HS-27A (cell line): ENCODE data around the gene SLC7A1.

Experiments used
- DNase-seq: peaks from one replicate; pipeline ENCODE4 v3.0.0-alpha.2; 2012; ENCODE audit warnings: low read depth, missing footprints

The SLC7A1 gene

GRCh38 chr13:29582171-29582570, 13.3 kb downstream of the SLC7A1 start:
- no peak for DNase-seq

- no peak for DNase-seq
Measured at GRCh38 chr13:29581666-29582065, 13.8 kb downstream of the SLC7A1 start.

DNA sequence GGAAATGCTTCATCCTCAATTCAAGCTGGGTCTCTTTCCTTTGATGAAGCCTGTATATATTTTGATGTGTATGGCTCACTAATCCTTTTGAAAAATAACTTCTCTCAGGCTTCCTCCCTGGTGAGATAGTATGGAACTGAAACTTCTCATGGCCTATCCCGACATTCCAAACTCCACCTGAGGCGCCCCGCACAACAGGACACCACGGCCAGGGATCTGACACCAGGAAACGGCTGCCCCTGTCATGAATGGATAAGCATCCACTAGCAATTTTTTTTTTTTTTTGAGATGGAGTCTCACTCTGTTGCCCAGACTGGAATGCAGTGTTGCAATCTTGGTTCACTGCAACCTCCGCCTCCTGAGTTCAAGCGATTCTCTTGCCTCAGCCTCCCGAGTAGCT, 16.4 kb downstream of the SLC7A1 start:
- no peak for DNase-seq

- DNase-seq, result no peak
Measured at GRCh38 chr13:29578300-29579085, 17.0 kb downstream of the SLC7A1 start.

DNA sequence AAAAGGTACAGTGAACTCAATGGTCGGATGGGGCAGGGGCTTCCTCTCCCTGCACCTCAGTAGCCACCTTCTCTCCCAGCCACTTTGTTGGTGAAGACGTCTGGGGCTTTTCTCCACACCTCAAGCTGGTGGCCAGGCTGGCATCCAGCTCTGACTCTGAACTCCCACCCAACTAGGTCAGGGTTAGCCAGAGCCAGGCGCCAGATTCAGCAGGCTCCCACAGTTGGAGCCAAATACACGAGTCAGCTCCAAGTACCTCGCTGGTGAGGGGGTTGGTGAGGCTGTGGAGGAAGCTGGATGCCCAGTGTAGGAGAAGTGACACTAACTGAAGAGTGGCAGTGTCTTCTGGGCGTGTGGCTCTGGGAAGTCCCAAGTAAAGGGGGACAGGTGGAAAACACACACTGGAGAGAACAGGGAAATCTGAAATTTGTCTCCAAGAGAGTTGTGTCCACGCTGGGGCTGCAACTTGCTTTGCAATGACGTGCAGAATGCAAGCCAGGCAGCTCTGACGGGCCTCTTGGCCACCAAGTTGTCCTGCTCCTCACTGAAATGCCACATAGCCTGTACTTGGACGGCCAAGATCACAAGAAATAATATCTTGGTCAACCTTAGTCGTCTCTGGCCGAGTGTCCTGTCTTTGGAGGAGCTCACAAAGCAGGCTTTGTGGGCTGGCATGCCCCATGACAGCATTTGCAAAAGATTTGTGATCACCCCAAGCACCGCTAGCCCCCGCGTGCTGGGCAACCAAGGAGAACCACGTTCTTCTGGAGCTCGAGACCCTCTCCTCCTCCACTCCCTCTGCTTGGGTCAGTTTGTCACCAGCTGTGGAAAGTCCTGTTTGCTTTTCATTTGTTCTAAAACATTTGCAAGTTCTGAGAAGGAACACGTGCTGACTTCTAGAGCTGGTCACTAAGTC, 18.1 kb downstream of the SLC7A1 start:
- no peak for DNase-seq

DNA sequence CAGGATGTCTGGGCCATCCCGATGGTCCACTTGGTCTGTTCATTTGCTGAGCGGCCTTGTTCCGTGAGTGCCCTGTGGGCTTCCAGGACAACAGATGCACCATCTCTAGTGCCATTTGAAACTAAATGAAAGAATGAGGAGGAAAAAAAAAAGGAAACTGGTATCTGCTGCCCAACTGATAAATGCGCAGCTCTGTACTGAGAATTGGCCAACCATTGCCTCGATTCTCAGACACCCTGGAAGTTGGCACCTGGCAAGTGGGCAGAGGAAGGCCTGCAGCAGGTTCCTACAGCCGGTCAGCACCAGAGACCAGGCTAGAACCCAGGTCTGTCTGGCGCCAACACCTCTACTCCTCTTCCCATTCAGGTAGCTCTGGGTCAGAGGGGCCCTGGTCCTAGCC, 18.9 kb downstream of the SLC7A1 start:
- no peak for DNase-seq

DNA sequence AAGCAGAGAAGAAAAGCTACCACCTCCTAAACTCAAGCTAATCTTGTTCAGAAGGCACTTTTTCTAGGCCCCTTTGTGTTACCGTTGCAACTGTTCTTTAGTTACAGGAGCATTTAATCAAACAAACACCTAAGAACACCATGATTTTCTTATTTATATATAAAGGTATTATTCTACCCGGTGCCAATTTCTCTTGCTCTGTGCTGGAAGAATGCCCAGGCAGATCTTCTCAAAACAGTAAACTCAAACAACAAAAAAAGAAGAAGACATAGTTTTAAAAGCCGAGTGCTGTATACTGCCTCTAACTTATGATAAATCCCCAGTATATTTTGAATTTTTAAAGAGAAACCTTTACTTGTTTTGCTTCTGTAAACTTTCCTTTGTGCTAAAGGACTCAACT, 20.4 kb downstream of the SLC7A1 start:
- no peak for DNase-seq

GRCh38 chr13:29573190-29573589, 22.3 kb downstream of the SLC7A1 start:
- no peak for DNase-seq

DNA sequence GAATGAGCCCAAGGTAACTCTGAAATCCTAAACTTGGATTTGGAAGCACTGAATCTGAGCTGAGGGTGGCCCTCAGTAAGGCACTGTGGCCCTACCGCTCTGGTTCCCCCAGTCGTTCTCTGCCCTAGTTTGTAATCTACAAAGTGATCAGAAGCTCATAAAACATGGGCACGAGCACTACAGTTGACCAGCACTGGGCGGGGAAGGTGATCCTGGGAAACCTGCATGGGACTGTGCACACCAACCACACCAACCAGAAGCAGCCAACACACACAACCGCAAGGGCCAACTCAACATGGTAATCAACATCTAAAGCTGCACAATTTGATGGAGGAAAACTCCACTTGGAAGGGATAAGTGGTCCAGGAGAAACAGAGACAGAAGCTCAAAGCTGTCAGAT, 22.9 kb downstream of the SLC7A1 start:
- DNase-seq, result no peak

- DNase-seq, result no peak
Measured at GRCh38 chr13:29571876-29572570, 23.5 kb downstream of the SLC7A1 start.

DNA sequence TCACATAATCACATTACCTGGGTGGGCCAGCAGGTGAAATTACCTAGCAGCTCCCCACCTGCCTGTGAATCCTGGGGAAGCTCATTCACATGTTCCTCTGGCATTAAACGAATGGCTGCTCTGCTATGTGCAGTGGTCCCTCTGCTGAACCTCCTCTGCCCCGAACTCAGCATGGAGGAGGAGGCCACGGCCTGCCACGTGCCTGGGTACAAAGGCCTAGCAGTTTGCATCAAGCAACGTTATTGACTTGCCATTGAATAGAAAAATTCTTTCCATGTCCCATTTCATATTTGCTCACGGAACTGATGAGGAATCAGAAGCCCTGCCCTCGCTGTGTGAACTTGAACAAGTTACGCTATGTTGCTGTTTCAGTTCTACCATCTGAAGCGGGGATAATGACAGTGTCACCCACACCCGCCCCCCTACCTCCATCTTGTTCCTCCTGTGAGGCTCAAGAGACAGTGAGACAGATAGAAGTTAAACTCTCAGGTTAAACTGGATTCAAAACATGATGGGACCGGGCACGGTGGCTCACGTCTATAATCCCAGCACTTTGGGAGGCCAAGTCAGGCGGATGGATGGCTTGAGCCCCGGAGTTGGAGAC, 25.3 kb downstream of the SLC7A1 start:
- no peak for DNase-seq

DNA sequence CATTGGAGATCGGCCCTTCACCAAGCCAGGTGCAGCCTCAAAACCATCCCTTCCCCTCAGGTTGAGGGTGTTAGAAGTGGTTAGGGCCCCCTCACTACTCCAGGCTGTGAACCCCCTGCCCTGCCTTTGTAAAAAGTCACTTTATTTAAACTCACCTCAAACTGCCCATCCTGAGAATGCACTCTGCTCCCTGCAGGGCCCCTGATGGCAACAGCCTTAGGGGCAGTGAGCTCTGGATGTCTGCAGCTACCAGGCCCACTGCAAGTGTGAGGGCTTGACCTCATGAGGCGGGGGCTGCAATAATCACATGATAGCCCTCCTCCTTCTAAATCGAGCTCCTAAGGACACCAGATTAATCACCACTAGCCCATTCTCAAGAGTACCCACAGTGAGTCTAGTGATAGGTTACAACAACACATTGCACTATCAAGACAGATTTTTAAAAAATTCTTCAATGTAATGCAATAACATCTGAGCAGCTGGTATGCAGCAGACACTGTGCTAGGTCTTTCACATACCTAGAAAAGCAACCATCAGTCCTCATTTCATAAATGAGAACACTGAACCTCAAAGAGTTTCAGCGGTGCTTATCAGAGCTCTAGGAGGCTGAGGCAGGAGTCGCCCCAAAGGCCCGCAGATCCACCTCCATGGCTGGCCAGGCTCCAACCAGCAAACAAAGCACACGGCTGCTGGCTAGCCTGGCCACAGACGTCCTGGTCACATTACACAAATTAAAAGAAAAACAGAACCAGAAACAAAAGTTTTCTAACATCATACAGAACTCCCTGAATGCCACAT, 26.0 kb downstream of the SLC7A1 start:
- no peak for DNase-seq

DNA sequence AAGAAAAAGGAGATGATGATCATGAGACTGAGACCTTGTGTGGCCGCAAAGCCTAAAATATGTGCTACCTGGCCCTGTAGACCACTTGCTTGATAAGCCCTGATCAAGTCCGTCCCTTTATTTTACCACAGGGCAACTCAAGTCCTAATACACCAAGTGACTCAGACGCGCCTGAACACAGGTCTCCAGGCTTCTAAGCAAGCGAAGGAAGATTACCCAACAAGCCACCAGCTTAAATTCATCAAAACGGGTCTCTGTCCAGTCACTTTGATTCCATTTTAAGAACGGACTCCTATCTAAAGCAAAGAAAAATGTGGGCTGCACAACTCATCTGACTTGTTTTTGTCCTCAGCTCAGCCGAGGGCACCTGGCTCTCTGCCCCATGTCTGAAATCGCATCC, 26.8 kb downstream of the SLC7A1 start:
- DNase-seq, result no peak

DNA sequence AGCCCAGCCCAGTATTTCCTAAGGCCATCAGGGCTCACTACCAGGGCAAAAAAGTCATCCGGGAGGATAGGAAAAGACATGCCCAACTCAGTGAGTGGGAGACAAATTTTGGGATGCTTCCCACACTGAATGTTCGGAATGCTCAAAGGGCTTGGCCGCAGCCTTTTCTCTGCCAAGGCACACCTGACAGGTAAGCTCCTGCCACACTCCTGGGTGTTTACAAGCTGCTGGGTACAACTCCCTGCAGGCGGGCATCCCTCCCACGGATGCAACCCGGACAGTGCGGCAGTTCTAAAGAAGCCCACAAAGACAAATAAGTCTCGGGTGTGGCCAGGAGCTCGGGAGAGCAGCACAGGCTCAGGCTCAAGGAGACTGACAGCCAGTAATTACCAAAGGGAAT, 28.1 kb downstream of the SLC7A1 start:
- DNase-seq, result no peak

- DNase-seq, result no peak
Measured at GRCh38 chr13:29566206-29566605, 29.3 kb downstream of the SLC7A1 start.

DNA sequence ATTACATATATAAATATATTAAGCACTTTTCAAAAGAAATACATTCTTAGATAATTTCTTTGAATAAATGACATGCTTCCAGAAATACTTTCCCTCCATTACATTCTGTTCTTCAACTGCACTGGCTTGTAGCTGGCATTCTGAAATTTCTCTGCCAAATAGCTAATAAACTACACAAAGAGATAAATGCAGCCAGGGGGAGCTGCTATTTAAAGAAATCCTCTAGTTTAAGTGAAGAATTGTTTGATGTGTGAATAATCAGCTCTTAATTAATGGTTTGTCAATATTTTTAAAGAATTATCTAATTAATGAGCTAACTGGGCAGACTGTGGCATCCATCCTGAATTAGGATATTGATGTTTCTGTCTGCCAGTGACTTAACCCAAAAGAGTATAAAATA, 30.7 kb downstream of the SLC7A1 start:
- no peak for DNase-seq

GRCh38 chr13:29564373-29564772, 31.1 kb downstream of the SLC7A1 start:
- DNase-seq, result no peak

DNA sequence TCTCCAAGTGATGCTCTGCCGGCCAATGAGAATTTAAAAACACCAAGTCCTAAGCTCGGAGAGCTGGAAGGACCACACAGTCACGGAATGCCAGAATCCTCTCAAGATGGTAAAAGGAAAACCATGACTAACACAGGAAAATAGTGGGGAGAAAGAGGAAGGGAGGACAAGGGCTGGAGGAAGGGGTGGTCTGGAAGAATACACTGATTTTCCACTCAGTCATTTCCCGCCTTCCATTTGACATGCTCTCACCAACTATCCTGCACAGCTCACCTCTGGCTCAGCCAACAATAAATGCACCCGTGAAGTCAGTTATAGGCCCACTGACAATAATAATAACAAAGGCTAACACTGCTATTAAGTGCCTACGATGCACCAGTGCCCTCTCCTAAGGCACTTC, 31.5 kb downstream of the SLC7A1 start:
- DNase-seq, result no peak

DNA sequence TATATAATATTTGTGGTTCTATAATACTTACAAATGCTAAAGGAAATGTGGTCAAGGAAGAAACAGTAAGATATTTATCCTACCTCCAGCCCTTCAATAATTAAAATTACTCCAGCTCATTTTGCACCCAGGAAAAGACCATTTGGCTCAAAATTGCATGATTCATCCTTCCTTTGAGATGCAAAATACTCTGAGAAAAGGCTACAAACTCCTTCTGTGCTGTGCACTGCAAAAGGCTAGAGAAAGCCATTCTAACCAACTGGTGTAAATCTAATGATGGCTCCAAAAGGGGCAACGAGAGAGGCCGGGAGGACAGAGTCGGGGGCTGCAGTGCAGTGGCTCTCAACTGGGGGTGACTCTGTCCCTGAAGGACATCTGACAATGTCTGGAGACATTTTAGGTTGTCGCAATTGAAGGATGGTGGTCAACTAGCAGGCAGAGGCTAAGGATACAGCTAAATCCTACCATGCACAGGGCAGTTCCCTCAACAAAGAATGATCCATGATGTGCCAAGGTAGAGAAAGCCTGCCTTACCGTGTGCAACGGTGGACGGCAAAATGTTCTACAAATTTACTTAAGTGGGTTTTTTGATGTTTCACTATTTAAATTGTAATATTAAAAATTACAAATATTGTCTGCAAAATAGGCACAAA, 32.6 kb downstream of the SLC7A1 start:
- no peak for DNase-seq

- DNase-seq, result no peak
Measured at GRCh38 chr13:29561918-29562317, 33.6 kb downstream of the SLC7A1 start.

- no peak for DNase-seq
Measured at GRCh38 chr13:29556742-29557141, 38.7 kb downstream of the SLC7A1 start.
